Esophagus muscularis mucosa (tissue), 3 donors: ENCODE measurements around the gene NUP98.
"Not testable (repeated sequence)": the region's sequence is repeated elsewhere in the genome, so short reads cannot be mapped to it uniquely, and the experiment has no call there.

Experiments
- POLR2A ChIP-seq: fragments of 450-650 bp; IDR thresholded peaks from one replicate; pipeline ENCODE4 v1.6.1; 2017; ENCODE audit warnings: antibody characterized with exemption, moderate library complexity, mild to moderate bottlenecking, low read depth
- POLR2AphosphoS5 ChIP-seq, 2 donors: sonication (generic); formaldehyde crosslinking; IDR thresholded peaks; one replicate each; pipeline ENCODE4 v1.6.1; 2017; ENCODE audit warnings: antibody characterized with exemption in 2 of 2
- TF ChIP-seq, protein P1 (sequence below), 3 experiments: fragments of 200-600 bp in 2 of 3; fragments of 450-650 bp in 1 of 3; sonication (generic) in 2 of 3; IDR thresholded peaks; one replicate each; pipeline ENCODE4 v1.5.1; 2017 to 2019; ENCODE audit warnings: antibody characterized with exemption in 3 of 3, mild to moderate bottlenecking in 2 of 3, moderate library complexity in 1 of 3

DNA sequence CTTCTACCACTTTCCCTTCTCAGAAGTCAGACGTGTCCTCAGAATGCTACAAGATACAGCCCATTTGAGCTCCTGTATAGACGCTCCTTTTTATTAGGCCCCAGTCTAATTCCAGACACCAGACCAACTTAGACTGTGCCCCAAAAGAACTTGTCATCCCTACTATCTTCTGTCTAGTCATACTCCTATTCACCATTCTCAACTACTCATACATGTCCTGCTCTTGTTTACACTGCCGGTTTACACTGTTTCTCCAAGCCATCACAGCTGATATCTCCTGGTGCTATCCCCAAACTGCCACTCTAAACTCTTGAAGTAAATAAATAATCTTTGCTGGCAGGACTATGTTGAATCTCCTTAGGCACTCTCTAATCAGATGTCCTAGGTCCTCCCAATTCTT, 144.8 kb downstream of the NUP98 start:
- not testable (repeated sequence) for TF ChIP-seq POLR2A; POLR2AphosphoS5 (IDR thresholded peaks at IDR 0.05)
- TF ChIP-seq, protein P1, sequence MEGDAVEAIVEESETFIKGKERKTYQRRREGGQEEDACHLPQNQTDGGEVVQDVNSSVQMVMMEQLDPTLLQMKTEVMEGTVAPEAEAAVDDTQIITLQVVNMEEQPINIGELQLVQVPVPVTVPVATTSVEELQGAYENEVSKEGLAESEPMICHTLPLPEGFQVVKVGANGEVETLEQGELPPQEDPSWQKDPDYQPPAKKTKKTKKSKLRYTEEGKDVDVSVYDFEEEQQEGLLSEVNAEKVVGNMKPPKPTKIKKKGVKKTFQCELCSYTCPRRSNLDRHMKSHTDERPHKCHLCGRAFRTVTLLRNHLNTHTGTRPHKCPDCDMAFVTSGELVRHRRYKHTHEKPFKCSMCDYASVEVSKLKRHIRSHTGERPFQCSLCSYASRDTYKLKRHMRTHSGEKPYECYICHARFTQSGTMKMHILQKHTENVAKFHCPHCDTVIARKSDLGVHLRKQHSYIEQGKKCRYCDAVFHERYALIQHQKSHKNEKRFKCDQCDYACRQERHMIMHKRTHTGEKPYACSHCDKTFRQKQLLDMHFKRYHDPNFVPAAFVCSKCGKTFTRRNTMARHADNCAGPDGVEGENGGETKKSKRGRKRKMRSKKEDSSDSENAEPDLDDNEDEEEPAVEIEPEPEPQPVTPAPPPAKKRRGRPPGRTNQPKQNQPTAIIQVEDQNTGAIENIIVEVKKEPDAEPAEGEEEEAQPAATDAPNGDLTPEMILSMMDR (IDR thresholded peaks at IDR 0.05) = not testable (repeated sequence)
